CD4-positive, alpha-beta T cell treated with Interferon gamma for 1 hour (primary cell): ENCODE measurements around the gene CRIP2.

Experiments
- DNase-seq: peaks from one replicate; pipeline ENCODE4 v3.0.0-alpha.2; 2020

CRIP2 gene

DNA sequence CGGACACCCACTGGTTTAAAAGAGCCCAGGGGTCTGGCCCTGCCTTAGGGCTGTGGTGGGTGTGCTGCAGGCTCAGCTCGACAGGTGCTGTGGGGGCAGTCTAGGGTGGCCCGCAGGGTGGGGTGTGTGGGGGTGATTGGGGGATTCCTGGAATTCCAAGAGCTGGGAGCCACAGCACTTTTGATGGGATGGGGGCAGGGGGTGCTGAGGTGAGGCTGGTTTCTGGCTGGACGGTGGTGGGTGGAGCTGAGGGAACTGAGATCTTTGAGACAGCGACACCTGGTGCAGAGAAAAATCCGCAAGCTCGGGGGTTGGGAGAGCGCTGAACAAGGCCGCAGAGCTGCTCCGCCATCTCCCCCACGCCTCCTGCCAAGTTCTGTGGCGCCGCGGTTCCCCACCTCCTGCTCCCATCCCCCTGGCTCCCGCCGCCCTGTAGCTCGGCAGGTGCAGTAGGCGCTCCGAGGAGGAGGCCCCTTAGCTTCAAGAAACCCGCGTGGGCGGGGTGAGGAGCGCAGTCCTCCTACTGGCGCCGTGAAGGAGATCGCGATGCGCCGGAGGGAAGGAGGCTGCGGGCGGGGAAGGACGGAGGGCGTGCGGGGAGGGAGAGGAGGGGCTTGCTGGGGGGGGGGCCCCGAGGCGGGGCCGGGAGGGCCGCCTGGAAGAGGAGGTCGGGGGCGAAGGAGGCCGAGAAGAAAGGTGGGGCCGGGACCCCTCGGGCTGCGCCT lies 15.1 kb downstream of the CRIP2 start:
- peak; percentile 90 for DNase-seq

DNA sequence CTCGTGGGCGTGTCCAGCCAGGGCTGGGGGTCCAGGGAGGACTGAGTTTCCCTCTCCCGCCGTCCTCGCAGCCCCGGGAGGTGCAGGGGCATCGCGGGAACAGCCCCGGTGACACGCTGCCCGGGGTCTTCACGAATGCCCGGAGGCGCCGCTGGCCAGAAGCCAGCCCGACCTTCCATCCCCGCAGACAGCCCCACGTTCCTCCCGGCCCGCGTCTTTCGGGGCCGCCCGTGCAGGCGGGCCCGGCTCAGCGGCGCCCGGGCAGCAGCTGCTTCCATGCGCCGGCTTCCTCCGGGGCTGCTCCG lies 15.6 kb downstream of the CRIP2 start:
- DNase-seq: no peak

DNA sequence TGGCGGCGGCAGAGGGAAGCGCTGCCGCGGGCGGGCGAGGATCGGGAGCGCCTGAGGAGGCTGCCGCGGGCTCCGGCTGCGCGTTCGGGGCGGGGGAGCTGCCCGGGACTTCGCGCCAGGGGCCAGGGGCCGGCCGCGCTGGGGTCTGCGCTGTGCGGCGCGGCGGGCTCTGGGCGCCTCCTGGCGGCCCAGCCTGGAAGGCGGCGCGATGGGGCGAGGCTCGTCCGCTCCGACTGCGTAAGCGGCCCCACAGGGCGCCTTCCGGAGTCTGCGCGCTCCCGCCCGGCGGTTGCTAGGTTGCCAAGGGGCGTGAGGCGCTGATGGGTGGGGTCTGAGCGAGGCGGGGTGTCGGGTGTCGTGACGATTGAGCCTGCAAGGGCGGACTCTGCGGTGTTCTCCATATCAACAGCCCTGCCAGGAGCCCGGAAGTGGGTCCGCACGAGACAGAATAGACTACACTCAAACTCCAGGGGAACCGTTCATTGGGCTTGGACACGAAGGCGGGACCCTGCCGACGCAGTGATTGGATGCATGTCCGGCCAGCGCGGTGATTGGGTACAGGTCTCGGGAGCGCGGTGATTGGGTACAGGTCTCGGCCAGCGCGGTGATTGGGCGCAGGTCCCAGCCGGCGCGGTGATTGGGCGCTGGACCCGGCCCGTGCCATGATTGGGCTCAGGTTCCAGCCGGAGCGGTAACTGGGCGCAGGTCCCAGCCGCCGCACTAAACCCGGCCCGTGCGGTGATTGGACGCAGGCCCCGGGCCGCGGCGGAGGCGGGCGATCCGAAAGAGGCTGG lies 16.1 kb downstream of the CRIP2 start, which contains the start of gene TEDC1:
TSS of gene TEDC1 (plus strand) at position 675 of the 794 bp plus-strand sequence. CDS start 130 bp downstream, outside the sequence.
- peak; percentile 100 for DNase-seq

DNA sequence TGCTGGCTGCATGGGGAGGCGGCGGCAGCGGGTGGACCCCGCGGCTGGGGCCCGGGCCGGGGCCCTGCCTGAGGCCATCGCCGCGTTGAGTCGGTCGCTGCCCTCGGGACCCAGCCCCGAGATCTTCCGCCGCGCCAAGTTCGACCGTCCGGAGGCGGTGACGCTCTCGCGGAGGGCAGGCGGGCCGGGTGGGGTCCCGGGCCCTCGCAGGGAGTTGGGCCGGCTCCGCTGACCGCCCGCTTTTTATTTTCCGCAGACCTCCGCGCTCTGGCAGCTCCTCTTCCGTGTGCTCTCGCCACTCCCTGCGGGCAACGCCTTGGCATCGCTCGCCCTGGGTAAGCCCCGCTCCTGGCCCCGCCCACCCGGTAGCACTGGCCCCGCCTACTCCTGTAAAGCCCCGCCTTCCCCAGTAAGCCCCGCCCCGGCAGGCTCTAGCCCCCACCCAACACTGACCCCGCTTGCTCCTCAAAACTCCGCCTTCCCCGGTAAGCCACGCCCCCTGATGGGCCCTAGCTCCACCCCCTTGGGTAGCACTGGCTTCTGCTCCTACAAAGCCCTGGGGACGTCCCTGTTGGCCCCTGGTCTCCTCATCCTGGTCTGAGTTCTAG lies 16.8 kb downstream of the CRIP2 start:
- DNase-seq: peak; percentile 85

DNA sequence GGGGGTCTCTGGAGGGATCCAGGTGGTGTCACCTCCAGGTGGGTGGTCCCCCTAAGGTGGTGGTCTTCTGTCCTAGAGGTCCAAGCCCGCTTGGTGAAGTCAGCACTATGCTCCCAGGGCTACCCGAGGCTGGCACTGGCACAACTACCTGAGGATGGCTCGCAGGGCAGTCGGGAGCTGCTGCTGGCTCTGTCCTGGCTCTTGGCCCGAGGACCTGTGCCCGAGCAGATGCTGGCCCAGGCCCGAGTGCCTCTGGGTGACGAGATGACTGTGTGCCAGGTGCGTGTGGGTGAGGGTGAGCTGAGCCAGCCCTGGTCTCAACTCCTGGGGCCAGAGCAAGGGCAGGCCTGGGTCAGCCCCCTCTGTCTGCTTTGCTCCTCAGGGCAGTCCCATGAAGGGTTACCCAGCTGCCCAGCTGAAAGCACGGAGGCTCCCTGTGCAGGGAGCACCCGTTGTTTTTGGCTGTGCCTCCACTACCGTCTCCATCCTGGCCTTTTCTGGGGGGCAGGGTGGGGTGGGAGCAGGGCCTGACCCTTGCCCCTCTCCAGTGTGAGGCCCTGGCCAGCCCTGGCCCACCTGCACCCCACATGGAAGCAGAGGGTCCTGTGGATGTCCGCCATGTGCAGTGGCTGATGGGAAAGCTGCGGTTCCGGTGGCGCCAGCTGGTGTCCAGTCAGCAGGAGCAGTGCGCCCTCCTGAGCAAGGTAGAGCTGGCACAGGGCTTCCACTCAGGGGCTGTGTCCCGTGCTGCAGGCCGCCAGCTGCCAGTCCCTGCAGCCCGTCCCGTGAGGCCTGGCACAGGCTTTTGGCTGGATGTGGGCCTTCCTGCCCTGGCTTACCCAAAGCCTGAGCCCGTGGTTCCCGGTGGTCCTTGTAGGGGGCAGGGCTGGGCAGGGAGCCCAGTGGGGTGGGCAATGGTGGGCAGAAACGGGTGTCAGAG lies 17.7 kb downstream of the CRIP2 start:
- DNase-seq: no peak

DNA sequence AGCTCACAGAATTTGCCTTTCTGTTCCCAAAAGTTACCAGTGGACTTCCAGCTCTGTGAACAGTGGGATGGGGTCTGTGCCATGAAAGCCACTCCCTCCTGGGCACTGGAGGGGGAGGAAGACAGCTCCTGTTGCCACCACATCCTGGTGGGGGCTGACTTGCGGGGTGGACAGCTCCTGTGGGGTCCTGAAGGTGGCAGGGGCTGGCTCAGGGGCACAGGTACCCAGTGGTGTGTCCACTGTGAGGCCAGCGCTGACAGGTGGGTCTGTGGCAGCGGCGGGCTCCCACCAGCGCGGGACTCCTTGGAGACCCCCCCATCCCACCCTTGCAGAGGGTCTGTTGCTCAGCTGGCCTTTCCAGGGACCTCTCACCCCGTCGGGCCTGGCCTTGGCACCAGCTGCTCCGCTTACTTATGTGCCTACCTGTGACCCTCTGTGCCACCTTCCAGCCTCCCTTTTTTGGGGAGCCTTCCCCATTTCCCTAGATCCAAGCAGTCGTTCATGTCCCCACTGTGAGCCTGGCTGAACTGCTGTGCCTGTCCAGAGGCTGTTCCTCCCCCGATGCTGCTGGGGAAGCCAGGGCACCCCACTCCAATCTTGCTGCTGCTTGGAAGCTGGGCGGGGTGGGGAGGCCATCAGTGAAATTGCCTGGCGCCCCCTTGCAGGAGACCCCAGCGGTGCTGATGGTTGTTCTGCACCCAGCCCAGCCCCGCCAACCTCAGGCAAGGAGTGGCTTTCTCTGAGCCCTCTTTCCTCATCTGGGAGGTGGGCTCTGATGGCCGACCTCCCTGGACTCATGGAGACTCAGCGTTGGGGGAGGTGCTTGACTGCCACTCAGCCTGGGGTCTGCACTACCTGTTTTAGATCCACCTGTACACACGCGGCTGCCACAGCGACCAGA lies 18.6 kb downstream of the CRIP2 start:
- DNase-seq: no peak

DNA sequence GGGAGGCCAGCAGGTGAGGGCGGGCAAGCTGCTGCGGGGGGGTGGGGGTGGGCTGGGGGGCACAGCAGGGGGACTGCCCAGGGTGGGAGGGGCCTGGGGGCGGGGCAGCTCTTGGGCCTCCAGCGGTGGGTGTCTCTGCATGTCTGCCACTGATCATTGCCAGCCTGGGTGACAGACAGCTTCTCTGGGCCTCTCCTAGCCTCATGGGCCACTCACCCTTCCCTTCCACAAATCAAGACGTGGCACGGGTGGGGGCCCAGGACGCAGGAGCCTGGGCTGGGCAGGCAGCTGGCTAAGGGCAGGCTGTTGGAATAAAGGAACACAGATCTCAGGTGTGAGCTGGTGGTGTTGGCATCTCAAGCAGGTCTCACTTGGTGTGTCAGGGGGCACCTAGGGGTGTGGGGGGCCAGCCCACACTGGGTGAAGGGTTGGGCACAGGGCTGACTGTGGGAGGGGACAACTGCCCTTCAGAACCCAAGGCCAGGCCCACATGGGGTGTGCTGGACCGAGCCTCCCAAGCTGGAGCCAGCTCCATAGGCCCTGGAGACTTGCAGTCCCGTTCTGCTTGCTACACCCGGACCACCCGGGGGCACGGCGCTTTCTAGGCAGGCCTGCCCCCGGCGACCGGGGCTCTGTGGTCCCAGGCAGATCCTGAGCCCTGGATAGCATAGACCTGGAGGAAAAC lies 19.4 kb downstream of the CRIP2 start:
- no peak for DNase-seq

DNA sequence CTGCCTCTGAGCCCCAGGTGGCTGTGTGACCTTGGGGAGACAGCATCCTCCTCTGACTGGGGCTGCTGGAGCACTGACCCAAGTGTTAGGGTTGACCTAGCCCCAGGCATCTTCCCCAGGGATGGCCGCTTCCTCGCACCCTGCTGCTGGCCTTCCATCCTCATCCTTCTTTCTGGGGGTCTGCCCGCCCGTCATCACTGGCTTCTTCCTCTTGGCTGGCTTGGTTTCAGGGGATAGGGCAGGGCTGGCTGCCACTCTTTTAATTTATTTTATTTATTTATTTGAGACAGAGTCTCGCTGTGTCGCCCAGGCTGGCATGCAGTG lies 19.9 kb downstream of the CRIP2 start:
- DNase-seq: no peak

DNA sequence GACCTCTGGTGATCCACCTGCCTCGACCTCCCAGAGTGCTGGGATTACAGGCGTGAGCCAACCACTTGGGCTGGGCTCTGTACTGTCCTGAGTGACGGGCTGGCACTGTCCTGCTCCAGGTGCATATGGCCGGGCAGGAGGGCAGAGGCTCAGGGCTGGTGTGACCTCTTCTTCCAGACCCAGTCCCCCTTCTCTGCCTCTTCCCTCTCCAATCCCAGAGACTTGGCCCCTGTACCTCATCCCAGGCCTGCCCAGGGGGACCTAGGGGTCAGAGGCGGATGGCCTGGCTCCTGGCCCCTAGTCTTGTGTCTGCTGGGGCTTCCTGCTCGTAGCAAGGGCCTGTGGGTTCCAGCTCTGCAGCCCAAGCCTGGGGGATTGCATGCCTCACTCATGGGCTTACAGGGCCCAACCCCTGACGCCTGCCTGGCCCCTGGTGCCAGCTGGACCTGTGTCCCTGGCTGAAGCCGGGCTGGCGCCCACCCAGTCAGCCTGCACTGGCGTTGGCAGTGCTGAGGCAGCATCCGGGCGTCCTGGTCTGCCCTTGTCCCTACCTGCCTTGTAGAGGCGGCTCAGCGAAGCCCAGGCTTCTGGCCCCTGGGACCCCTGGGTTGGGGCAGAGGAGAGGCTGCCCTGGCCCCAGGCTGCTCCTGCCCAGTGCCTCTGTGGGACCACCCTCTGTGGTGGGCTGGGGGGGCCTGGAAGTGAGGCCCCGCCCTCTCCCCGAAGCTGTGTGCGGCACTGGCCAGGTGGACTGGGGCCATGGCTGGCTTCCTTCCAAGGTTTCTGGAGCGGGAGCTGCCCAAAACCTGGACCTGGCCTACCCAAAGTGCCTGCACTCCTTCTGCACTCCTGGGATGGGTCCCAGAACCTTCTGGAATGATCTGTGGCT lies 20.7 kb downstream of the CRIP2 start:
- DNase-seq: no peak

DNA sequence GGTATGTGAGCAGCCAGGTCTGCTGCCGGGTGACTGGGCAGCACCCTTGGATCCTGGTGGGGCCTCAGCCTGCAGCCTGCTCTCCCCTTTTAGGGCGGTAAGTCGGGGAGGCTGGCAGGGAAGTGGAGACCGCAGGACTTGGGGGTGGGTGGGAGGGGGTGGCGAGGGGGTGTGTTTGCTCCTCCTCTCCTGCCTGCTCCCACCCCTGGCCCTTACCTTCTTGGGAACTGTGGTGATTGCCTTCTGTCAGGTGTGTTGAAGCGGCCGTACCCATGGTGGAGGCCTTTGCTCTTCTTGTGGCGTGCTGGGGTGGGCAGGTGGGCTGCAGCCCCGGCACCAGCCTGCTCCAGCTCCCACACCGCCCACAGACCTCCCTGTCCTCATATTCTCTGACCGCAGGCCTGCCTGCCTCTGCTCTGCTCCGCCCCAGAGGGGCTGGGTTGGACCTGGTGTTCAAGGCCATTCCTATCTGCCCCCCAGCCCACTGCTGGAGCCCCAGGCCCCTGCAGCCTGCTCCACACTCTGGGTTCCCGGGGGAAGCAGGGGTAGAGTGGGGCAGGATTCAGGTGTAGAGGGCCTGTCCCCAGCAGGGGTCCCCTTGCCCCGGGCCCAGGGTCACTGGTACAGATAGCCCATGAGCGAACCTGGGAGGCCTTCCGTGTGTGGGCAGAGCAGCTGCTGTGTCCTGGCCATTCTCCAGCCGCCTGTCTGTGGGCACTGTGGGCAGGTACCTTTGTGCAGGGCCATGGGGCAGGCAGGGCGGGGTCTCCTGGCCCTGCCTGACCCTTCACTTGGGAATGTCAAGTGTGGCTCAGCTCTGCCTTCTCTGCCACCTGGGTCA lies 21.6 kb downstream of the CRIP2 start:
- no peak for DNase-seq

DNA sequence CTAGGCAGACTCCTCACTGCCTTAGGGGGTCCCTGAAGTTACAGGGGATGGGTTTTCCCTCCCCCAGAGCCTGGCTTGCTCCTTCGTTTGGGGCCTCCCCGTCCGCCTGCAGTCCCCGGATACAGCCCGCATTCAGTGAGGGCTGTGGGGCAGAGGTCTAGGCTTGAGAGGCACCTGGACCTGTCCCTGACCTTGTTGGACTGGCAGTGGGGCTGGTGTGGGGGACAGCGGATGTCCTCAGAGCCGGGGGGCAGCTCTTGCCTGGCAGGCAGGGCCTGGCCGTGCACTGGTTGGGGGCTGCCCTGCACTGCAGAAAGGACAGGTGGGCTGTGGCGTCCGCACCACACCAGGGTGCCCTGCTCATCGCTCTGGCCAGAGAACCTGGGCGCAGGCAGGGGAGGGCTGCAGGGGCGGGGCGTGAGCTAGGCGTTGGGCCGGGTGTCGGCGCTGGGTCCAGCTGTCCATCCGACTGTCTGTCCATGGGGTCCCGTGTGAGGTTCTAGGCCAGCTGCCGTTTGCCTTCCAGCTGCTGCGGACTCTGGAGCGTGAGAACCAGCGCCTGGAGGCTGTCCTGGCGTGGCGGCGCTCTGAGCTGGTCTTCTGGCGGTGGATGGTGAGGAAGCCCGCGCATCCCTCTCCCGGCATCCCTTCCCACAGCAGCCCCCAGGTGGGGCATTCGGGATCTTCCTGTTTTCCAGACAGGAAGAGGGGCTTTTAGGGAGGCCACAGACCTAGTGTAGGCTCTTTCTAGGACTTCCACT lies 22.4 kb downstream of the CRIP2 start:
- DNase-seq: no peak

DNA sequence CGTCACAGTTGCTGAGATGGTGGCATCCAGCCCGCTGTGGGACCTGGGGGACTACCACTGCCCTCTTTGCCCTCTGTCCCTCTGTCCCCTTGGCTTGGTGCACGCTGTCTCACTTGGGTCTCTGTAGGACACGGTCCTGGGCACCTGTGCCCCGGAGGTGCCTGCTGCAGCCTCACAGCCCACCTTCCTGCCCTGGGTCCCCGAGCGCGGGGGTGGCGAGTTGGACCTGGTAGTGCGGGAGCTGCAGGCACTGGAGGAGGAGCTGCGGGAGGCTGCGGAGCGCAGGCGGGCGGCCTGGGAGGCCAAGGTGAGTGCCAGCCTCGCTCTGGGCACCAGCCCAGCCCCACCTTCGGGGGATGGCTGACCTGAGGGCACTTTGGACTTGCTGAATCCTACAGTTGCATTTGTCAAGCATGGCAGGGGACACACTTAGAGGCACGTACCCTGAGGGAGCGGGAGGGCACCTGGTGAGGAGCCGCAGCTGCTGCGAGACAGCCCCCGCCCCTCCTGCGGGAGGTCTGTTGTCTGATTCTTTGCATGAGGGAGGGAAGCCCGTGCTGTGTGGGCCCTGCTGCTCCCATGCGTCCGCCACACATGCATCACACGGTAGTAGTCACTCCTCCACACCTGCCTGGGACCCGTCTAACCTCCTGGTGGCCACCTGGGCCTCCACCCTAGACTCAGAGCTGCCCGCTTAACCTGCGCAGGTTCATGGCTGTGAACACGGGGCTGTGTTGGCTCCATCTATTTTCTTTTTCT lies 23.2 kb downstream of the CRIP2 start:
- DNase-seq: no peak

DNA sequence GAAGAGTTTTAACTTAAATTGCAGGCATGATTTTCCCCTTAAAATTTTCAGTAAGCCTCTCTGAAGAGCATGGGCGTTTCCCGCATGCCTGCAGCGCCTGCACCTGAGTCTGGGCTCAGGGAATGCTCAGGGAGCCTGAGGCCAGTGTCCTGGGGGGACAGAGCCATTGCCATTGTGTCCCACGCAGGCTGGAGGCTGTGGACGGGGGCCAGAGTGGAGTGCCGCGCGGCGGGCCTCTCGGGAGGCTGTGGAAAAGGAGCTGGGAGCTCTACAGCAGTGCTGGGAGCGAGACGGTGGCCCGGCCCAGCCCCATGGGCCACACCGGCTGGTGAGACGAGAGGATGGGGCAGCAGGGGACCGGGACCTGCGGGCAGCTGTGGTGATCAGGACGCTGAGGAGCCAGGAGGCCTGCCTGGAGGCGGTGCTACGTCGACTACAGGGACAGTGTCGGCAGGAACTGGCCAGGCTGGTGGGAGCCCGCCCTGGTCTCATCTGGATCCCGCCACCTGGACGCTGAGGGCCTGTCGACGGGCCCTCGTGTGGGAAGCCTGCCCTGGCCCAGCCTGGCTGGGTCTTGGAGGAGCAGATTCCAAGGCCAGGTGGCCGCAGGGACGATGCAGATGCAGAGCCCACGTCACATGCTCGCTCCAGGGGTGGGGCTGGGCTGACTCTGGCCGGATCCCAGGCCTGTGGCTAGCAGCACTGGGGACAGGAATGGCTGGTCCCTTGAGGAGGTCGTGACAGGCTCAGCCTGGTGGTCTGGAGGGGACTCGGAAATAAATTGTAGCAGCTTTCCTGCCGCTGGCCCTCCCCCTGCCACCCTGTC lies 24.0 kb downstream of the CRIP2 start:
- peak; percentile 4 for DNase-seq

DNA sequence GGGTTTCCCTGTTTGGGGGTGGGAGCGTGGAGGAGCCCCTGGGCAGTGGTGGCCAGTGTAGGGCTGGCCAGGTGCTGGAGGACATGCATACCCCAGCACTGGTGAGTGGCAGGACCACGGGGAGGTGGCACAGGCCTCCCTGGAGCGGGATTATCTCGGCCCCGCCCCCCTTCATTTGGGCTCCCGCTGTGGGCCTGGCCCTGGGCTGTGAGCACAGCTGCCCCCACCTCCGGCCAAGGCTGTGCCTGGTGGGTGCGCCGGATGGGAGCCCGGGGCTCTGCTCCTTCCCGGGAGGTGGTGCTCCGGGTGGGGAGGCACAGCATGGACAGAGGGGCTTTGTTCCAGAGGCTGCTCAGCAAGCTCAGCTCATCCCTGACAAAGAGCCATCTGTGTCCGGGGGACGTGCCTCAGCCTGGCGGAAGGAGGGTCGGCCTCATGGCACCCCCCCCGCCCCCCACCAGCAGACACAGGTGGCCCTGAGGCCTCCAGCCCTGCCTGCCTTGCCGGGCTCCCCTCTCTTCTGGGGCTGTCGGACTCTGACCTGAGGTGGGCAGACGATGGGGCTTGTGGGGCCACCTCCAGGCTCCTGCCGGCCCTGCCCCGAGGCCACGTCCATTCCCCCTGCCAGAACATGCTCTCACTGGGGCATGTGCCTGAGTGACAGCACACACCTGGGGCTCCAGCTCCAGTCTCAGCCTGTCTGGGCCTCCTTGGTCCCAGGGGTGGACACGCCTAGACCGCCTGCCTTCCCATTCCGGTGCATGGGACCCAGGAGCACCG lies 24.8 kb downstream of the CRIP2 start:
- DNase-seq: peak; percentile 4

DNA sequence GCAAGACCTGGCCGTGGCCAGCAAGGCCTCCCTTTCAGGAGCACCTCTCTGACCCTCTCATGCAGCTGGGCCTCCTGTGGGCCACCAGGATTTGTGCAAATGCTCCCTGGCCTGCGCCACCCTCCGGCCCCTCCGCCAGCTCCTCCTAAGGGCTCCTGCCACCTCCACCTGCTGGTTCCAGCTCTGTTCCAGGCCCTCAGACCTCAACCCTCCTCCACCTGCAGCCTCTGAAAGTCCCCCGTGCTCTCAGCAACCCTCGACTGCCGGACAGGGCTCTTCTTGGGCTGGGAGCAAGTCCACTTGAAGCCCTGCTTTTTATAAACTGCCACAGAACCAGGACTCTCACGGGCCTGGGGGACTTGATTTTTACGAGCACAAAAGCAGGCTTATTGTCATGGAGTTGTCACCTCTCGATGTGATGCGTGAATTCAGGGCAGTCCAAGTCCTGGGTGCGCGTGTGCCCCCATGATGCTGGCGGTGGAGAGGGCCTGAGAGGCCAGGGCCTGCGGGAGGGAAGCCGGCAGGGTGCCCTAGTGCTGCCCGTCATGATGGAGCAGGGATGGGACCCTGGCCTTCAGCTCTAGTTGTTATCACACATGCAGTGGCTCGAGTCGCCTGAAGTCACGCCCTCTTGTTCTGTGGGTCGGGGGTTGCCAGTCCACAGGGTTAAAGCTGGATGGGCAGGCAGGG lies 25.6 kb downstream of the CRIP2 start:
- peak; percentile 2 for DNase-seq
